Amniotic stem cell (primary cell): ENCODE measurements around the gene KANSL1.
A peak's percentile ranks its signal among the peaks of the same experiment; 100 is the strongest.
"Not testable (repeated sequence)": the region's sequence is repeated elsewhere in the genome, so short reads cannot be mapped to it uniquely, and the experiment has no call there.

Experiments
- DNase-seq: peaks from one replicate; lab custom pipeline; 2025; lab: John Stamatoyannopoulos, UW

KANSL1 gene

GRCh38 chr17:46192189-46192438 lies 1.1 kb downstream of the KANSL1 start:
- no peak for DNase-seq

GRCh38 chr17:46191322-46192188 lies 1.7 kb downstream of the KANSL1 start:
- no peak for DNase-seq

DNA sequence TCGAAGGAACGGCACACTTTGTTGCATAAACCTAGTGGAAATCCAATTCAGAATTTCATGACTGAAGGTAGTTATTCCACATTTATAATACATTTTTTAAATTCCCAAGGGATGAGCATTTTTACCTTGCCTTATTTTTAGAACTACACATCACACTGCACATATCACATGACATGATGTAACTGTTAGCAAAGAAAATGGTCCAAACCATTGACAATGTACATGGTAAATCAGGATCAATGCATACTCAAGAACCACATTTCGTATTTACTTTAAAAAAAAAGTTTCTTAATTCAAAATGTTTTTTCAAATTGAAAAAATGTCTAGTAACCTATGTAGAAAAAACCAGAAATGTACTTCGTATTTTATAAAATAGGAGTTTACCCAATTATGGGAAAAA lies 2.5 kb downstream of the KANSL1 start:
- no peak for DNase-seq

DNA sequence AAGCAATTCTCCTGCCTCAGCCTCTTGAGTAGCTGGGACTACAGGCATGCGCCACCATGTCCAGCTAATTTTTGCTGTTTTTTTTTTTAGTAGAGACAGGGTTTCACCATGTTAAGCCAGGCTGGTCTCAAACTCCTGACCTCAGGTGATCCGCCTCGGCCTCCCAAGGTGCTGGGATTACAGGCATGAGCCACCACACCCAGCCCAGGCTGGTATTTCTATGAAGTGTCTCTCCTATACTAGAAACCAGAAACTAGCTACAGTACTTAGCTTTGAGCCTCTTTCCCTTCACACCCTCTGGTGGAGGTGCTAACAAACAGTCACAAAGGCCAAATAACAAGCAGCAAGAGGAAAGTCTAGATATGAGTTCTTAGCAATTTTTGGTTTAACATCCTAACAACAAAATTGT lies 6.4 kb downstream of the KANSL1 start:
- not testable (repeated sequence) for DNase-seq

DNA sequence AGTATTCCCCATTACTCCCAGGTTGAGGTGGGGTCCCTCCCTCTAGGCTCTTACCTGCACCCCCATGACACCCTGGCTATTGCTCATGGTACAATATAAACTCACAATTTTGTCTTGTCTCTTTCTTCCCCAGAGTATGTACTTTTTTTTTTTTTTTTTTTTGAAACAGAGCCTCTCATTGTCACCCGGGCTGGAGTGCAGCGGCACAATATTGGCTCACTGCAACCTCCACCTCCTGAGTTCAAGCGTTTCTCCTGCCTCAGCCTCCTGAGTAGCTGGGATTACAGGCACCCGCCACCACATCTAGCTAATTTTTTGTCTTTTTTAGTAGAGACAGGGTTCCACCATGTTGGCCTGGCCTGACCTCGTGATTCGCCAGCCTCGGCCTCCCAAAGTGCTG lies 8.5 kb downstream of the KANSL1 start:
- no peak for DNase-seq

GRCh38 chr17:46183383-46183782 lies 9.8 kb downstream of the KANSL1 start:
- not testable (repeated sequence) for DNase-seq

DNA sequence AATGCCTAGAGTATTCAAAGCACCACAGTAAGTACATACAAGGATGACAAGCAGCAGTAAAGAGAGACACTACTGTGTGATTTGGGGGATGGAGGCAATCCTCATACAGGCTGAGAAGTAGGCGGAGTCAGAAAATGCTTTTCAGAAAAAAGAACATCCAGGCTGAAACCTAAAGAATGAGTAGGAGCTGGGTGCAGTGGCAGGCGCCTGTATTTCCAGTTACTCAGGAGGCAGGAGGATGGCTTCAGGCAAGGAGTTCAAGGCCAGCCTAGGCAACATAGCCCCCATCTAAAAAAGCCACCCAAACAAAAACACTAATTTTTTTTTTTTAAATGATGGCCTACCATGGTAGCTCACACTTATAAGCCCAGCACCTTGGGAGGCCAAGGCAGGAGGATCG lies 10.3 kb downstream of the KANSL1 start:
- DNase-seq, result no peak

DNA sequence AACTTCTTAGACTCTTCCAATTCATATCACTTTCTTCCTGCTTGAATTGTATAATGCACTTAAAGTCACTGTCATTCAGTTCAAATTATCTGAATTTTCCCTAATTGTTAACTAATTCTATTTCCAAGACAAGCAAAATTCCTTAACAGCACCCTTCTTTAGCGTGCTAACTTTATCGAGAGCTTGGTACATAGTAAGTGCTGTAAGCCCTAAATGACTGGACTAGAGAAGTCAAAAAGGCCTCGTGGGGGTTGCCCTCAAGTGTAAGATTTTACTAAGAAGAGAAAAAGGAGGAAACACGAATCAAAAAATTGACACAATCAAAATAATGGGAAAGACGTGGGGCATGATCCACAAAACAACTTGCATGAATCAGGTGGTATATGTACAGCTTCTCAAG lies 11.3 kb downstream of the KANSL1 start:
- no peak for DNase-seq

DNA sequence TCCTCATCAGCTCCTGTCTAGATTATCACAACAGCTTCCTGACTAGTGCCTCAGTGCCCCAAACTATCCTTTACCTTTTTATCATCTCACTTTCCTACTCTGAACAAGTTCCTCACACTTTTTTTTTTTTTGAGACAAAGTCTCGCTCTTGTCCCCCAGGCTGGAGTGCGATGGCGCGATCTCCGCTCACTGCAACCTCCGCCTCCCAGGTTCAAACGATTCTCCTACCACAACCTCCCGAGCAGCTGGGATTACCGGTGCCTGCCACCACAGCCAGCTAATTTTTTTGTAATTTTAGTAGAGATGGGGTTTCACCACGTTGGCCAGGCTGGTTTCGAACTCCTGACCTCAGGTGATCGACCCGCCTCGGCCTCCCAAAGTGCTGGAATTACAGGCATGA lies 11.9 kb downstream of the KANSL1 start:
- DNase-seq, result not testable (repeated sequence)

- DNase-seq, result no peak
These were observed 12.3 kb downstream of the KANSL1 start for GRCh38 chr17:46180892-46181274.

DNA sequence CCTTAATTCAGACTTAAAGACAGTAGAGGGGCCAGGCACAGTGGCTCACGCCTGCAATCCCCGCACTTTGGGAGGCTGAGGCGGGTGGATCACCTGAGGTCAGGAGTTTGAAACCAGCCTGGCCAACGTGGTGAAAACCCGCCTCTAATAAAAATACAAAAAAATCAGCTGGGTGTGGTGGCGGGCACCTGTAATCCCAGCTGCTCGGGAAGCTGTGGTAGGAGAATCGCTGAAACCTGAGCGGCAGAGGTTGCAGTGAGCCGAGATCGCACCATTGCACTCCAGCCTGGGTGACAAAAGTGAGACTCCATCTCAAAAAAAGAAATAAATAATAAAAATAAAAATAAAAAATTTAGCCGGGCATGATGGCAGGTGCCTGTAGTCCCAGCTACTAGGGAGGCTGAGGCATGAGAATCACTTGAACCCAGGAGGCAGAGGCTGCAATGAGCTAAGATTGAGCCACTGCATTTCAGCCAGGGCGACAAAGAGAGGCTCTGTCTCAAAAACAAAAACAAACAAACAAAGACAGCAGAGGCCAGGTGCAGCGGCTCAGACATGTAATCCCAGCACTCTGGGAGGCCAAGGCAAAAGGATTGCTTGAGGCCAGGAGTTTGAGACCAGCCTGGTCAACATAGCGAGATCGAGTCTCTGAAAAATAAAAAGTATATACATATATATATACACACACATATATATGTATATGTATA lies 12.9 kb downstream of the KANSL1 start:
- not testable (repeated sequence) for DNase-seq

DNA sequence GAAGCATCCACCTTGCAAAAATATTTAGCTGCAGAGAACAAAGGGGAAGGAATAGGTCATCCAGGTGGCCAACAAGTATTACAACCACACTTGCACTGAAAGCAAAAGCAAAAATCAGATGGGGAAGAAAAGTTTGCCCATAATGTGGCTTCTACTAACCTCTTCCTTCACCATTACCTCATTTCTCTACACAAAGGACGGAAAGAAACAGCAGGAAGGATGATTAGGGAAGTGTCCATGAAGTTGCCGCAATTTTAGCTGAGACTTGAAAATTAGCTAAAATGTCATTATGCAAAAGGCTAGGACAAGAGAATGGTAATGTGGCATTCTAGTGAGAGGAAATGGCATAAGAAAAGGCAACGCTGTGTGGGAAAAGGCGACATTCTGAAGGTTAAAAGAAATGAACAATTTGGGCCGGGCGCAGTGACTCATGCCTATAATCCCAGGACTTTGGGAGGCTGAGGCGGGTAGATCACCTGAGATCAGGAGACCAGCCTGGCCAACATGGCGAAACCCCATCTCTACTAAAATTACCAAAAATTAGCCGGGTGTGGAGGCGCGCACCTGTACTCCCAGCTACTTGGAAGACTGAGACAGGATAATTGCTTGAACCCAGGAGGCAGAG lies 13.7 kb downstream of the KANSL1 start:
- no peak for DNase-seq

GRCh38 chr17:46178550-46179214 lies 14.5 kb downstream of the KANSL1 start:
- no peak for DNase-seq

DNA sequence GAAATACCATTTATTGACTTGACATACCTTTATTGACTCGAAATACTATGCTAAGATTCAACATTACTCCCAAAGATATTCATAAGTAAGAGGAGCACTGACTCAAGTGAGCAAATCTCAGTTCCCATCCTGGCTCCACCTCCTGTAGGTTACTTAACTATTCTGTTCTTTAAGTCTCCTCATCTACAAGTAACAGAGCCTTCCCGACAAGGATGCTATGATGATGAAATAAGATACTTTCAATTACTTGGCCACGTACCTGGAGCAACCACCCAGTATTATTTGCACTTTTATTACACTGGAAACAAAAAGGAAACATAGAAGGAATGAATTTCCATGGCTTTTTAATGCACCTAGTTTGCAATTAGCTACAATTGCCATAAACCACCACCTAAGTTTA lies 16.3 kb downstream of the KANSL1 start:
- no peak for DNase-seq

GRCh38 chr17:46175891-46176290 lies 17.3 kb downstream of the KANSL1 start:
- DNase-seq, result no peak

- no peak for DNase-seq
These were observed 20.1 kb downstream of the KANSL1 start for GRCh38 chr17:46173153-46173552.

- DNase-seq, result no peak
These were observed 21.3 kb downstream of the KANSL1 start for GRCh38 chr17:46171939-46172338.

GRCh38 chr17:46170639-46171429 lies 22.4 kb downstream of the KANSL1 start:
- DNase-seq, result no peak

- no peak for DNase-seq
These were observed 23.2 kb downstream of the KANSL1 start for GRCh38 chr17:46169913-46170638.

DNA sequence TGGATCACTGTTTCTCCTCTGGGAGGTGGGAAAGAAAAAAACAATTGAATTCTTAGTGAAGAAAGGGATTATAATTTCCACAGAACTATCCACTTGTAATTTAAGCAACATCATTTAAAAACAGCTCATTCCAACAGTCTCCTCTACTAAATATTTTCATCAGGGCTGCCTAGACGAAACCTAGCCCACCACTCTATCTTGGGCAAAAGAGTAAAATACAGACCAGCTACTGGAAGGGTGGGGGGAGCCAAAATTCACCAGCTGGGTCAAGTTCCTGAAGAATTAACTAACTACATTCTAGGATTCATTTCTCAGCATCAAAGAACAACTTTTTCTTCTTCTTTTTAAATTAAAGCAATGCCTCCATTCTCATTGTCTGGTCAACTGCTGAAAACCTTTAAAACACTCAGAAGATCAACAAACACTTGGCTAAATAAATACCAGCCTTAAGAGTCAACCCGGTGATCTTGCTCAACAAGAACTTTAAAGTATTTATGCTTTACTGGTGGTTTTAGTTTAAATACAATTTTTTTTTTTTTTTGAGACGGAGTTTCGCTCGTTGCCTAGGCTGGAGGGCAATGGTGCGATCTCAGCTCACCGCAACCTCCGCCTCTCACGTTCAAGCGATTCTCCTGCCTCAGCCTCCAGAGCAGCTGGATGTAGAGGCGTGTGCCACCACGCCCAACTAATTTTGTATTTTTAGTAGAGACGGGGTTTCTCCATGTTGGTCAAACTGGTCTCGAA lies 25.2 kb downstream of the KANSL1 start:
- DNase-seq, result peak; percentile 74
